Measurements from ENCODE around the gene ZBTB7C. TPM values are rescaled to one million over a fixed set of nuclear protein-coding genes. Genes with fewer than 3 reads are reported as not detected.

The ZBTB7C gene
- total RNA-seq, 1 experiment from 2014 or later = 0.32 TPM

DNA sequence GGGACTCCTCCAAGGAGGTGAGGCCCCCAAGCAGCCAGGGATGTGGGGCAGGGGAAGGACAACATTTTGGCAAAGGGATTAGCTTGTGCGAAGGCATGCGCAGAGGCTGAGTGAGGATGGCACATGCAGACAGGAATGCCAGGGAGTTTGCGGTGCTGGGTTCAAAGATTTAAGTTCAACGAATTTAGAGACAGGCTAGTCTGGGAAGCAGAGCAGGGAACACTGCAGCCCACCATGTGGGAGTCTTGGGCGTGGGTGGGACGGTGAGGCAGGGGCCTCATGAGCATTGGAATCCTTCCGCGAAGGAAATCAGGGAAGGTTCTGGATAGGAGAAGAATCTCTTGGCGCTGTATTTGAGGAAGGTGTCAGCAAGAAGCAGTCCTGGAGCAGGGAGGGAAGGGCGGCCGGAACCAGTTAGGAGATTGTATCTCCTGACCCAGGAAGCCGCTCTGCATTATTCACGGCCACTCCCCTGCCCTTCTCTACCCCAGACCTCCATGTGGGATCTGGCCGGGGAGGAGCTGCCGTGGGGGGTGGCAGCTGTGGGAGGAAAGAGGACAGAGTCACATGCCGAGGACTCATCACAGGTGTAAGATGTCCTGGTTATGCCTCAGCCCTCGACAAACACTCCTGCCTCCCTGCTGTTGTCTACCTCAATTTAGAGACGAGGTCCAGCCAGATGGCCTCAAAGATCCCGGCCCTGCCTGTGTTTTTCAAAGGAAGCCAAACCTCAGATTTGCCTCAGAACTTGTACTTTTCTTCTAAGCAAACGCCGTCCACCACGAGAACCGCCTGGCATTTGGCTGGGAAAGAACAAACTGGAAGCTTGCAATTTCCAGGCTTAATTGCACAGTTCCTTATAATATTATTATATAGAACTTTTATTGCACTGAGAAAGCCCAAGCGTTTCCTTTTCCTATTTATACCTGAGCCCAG is 355.0 kb downstream of the ZBTB7C start:
- H3K36me3 ChIP-seq (ENCODE audit: insufficient read depth, low read length, poor library complexity, severe bottlenecking) = no peaks in the 10 kb centered on the region
- intact Hi-C loops (cut with micrococcal nuclease; ENCODE audit: unreplicated experiment) = no loop called here
- H3K9me3 ChIP-seq (ENCODE audit: low read depth, low read length, poor library complexity, severe bottlenecking) = no peaks in the 10 kb centered on the region
- H3K27me3 ChIP-seq (replicated peaks; ENCODE audit: insufficient read depth, low read depth, low read length, poor library complexity) = peaks cover 30% of the 10 kb centered on the region
- no peak for DNase-seq (ENCODE audit: low spot score)
- no peaks in the 10 kb centered on the region for H3K4me1 ChIP-seq (ENCODE audit: insufficient read depth, low read length, poor library complexity, severe bottlenecking)
- H3K27ac ChIP-seq (ENCODE audit: low read depth, low read length, poor library complexity, severe bottlenecking) = no peak overlapping the region
- TF ChIP-seq EZH2 (IDR thresholded peaks at IDR 0.05; ENCODE audit: borderline replicate concordance, low read depth, low read length, poor library complexity, severe bottlenecking) (no peak), CTCF (conservative IDR thresholded peaks at IDR 0.05; ENCODE audit: low read depth, low read length) (no peak)
- no peak overlapping the region for H3K4me3 ChIP-seq (ENCODE audit: low read depth, low read length, poor library complexity, severe bottlenecking)
- POLR2A ChIA-PET (ENCODE audit: low non-redundant PET) = no interaction called here
- no TSS peak for BruUV-seq (replicated peaks)
- CTCF ChIA-PET = no interaction called here

DNA sequence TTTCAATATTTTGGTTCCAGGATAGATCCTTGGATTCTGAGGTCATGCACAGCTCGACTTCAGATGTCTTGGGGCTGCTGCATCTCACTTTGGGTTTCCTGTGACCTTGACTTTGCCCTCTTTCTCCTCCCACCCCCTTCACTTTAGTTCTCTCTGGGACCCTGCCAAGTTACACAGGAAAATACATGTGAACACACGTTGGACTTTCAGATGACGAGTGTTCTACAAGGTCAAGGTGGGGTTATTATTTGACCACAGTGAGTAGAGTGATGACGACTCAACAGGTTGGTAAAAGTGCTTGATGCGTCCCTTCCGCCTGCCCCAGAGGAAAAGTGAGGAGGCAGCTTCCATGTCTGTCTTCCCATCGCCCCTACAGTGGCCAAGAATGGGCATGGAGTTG is 356.3 kb downstream of the ZBTB7C start:
- Histone ChIP-seq H3K36me3 (ENCODE audit: insufficient read depth, low read length, poor library complexity, severe bottlenecking) (no peaks in the 10 kb centered on the region), H3K4me1 (ENCODE audit: insufficient read depth, low read length, poor library complexity, severe bottlenecking) (no peaks in the 10 kb centered on the region), H3K4me3 (ENCODE audit: low read depth, low read length, poor library complexity, severe bottlenecking) (no peak overlapping the region), H3K9me3 (ENCODE audit: low read depth, low read length, poor library complexity, severe bottlenecking) (no peaks in the 10 kb centered on the region), H3K27ac (ENCODE audit: low read depth, low read length, poor library complexity, severe bottlenecking) (no peak overlapping the region), H3K27me3 (replicated peaks; ENCODE audit: insufficient read depth, low read depth, low read length, poor library complexity) (peaks cover 30% of the 10 kb centered on the region)
- intact Hi-C loops (cut with micrococcal nuclease; ENCODE audit: unreplicated experiment) = no loop called here
- no peak for DNase-seq (ENCODE audit: low spot score)
- TF ChIP-seq CTCF (conservative IDR thresholded peaks at IDR 0.05; ENCODE audit: low read depth, low read length) (no peak), EZH2 (IDR thresholded peaks at IDR 0.05; ENCODE audit: borderline replicate concordance, low read depth, low read length, poor library complexity, severe bottlenecking) (no peak)
- no TSS peak for BruUV-seq (replicated peaks)
- POLR2A ChIA-PET (ENCODE audit: low non-redundant PET) = no interaction called here
- CTCF ChIA-PET = no interaction called here

- Histone ChIP-seq H3K4me3 (ENCODE audit: low read depth, low read length, poor library complexity, severe bottlenecking) (no peak overlapping the region), H3K4me1 (ENCODE audit: insufficient read depth, low read length, poor library complexity, severe bottlenecking) (no peaks in the 10 kb centered on the region), H3K27ac (ENCODE audit: low read depth, low read length, poor library complexity, severe bottlenecking) (no peak overlapping the region), H3K9me3 (ENCODE audit: low read depth, low read length, poor library complexity, severe bottlenecking) (no peaks in the 10 kb centered on the region), H3K27me3 (replicated peaks; ENCODE audit: insufficient read depth, low read depth, low read length, poor library complexity) (peaks cover 30% of the 10 kb centered on the region), H3K36me3 (ENCODE audit: insufficient read depth, low read length, poor library complexity, severe bottlenecking) (no peaks in the 10 kb centered on the region)
- no TSS peak for BruUV-seq (replicated peaks)
- CTCF ChIA-PET = no interaction called here
- DNase-seq (ENCODE audit: low spot score) = no peak
- intact Hi-C loops (cut with micrococcal nuclease; ENCODE audit: unreplicated experiment) = no loop called here
- POLR2A ChIA-PET (ENCODE audit: low non-redundant PET) = no interaction called here
- TF ChIP-seq CTCF (conservative IDR thresholded peaks at IDR 0.05; ENCODE audit: low read depth, low read length) = no peak
- no peak for TF ChIP-seq EZH2 (IDR thresholded peaks at IDR 0.05; ENCODE audit: borderline replicate concordance, low read depth, low read length, poor library complexity, severe bottlenecking)
These were observed 357.0 kb downstream of the ZBTB7C start for GRCh38 chr18:48051945-48052840.
